ENCODE measurements around the gene KIAA1958.

DNA sequence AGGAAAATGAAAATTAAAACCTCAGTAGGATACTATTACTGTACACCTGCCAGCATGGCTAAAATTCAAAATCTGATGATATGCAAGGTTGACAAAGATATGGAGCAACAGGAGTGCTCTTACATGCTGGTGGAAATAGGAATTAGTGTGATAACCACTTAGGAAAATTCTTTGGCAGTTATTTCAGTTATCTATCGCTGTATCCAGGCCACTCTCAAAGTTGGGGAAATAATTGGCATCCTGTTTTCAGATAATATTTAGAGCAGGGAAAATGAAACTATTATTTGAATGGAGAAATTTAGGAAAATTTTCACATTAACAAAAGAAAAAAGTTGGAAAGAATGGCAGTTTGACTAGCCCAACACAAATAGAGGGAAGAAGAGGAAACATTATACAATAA, 50.9 kb downstream of the KIAA1958 start:
- TF ChIP-seq EZH2 (IDR thresholded peaks at IDR 0.05; ENCODE audit: borderline replicate concordance, low read depth, low read length, poor library complexity, severe bottlenecking) = no peak
- no peak for TF ChIP-seq CTCF (conservative IDR thresholded peaks at IDR 0.05; ENCODE audit: low read depth, low read length)
